Measurements from ENCODE around the gene SURF4. TPM values are rescaled to one million over a fixed set of nuclear protein-coding genes. Genes with fewer than 3 reads are reported as not detected.

SURF4 gene
- total and polyA plus RNA-seq, 2 of the 13 experiments (the other 11 are each of a cell fraction or from before 2014, with no cell fraction given) = 220 to 265 TPM

DNA sequence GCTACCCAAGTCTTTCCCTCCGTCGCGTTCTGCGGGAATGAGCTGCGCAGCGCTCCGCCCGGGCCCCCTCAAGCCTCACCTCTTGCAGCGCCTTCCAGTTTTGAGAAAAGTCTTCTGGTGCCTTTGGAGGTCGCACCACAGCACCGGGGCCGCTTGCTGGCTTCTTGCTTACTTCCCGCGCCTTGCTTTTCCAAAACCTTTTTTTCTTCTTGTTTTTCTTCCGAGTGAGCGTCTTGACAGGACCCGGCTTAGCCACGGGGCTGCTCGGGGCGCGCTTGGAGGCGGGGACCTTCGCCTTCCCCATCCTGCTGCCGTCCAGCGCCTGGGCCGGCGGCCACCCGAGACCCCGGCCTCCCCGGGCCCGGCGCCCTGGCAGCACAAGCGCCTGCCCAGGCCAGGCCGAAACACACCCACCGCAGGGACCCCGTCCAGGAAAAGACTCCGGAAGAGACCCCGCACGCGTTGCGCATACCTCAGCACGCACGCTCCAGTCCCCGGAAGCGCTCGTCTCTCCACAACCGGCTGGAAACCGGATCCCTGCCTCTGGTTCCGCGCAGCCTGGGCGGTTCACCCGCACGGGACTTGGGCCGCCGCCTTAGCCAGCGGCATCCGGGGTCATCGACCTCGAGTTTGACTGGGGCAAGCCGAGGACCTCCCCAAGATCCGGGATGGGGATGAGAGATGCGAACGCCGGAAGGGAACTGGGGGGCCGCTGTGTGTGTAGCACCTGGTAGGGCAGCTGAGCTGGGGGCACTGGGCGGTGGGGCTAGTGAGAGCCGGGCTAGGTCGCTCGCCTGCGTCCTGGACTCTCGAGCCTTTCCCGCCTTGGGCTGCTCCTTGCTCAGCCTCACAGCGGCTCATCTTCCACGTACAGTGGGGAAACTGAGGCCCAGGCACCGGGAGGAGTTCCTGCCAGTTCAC is 41.9 kb upstream of the SURF4 start, which contains the start of gene REXO4 (continued):
- TF ChIP-seq ZNF619 (CRISPR knock-in tag; IDR thresholded peaks at IDR 0.05) (peak; percentile 79; the same call in 1 of the 2 replicates), ARID2 (CRISPR knock-in tag; IDR thresholded peaks at IDR 0.05; ENCODE audit: borderline replicate concordance) (no peak), ZNF709 (CRISPR knock-in tag; IDR thresholded peaks at IDR 0.05) (peak; percentile 34; the same call in 1 of the 2 replicates), ZNF30 (CRISPR knock-in tag; IDR thresholded peaks at IDR 0.05) (0 out of 2 replicates have a peak, but pooled peaks have one; percentile 61), ZNF670 (CRISPR knock-in tag; IDR thresholded peaks at IDR 0.05; ENCODE audit: borderline replicate concordance) (peak; percentile 98), NCOA5 (CRISPR knock-in tag; IDR thresholded peaks at IDR 0.05) (peak; percentile 30; the same call in 1 of the 2 replicates), ZSCAN30 (CRISPR knock-in tag; IDR thresholded peaks at IDR 0.05) (no peak), SRSF1 (optimal IDR thresholded peaks at IDR 0.05; ENCODE audit: low read depth, low read length) (peak; percentile 63), ZNF570 (CRISPR knock-in tag; IDR thresholded peaks at IDR 0.05; ENCODE audit: borderline replicate concordance) (no peak), SP4 (CRISPR knock-in tag; IDR thresholded peaks at IDR 0.05) (peak; percentile 87), ATAD3A (CRISPR knock-in tag; IDR thresholded peaks at IDR 0.05) (no peak), MED1 (CRISPR knock-in tag; IDR thresholded peaks at IDR 0.05) (peak; percentile 88)
- TF ChIP-seq, protein P1, sequence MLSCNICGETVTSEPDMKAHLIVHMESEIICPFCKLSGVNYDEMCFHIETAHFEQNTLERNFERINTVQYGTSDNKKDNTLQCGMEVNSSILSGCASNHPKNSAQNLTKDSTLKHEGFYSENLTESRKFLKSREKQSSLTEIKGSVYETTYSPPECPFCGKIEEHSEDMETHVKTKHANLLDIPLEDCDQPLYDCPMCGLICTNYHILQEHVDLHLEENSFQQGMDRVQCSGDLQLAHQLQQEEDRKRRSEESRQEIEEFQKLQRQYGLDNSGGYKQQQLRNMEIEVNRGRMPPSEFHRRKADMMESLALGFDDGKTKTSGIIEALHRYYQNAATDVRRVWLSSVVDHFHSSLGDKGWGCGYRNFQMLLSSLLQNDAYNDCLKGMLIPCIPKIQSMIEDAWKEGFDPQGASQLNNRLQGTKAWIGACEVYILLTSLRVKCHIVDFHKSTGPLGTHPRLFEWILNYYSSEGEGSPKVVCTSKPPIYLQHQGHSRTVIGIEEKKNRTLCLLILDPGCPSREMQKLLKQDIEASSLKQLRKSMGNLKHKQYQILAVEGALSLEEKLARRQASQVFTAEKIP (CRISPR knock-in tag; IDR thresholded peaks at IDR 0.05; ENCODE audit: borderline replicate concordance) = no peak
- TF ChIP-seq, protein P2, sequence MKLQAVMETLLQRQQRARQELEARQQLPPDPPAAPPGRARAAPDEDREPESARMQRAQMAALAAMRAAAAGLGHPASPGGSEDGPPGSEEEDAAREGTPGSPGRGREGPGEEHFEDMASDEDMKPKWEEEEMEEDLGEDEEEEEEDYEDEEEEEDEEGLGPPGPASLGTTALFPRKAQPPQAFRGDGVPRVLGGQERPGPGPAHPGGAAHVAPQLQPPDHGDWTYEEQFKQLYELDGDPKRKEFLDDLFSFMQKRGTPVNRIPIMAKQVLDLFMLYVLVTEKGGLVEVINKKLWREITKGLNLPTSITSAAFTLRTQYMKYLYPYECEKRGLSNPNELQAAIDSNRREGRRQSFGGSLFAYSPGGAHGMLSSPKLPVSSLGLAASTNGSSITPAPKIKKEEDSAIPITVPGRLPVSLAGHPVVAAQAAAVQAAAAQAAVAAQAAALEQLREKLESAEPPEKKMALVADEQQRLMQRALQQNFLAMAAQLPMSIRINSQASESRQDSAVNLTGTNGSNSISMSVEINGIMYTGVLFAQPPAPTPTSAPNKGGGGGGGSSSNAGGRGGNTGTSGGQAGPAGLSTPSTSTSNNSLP (IDR thresholded peaks at IDR 0.05; ENCODE audit: low read depth, low read length) = no peak
- TF ChIP-seq, protein P3, sequence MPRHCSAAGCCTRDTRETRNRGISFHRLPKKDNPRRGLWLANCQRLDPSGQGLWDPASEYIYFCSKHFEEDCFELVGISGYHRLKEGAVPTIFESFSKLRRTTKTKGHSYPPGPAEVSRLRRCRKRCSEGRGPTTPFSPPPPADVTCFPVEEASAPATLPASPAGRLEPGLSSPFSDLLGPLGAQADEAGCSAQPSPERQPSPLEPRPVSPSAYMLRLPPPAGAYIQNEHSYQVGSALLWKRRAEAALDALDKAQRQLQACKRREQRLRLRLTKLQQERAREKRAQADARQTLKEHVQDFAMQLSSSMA (CRISPR knock-in tag; IDR thresholded peaks at IDR 0.05) = peak; percentile 46; the same call in 1 of the 2 replicates
- TF ChIP-seq, protein P4, sequence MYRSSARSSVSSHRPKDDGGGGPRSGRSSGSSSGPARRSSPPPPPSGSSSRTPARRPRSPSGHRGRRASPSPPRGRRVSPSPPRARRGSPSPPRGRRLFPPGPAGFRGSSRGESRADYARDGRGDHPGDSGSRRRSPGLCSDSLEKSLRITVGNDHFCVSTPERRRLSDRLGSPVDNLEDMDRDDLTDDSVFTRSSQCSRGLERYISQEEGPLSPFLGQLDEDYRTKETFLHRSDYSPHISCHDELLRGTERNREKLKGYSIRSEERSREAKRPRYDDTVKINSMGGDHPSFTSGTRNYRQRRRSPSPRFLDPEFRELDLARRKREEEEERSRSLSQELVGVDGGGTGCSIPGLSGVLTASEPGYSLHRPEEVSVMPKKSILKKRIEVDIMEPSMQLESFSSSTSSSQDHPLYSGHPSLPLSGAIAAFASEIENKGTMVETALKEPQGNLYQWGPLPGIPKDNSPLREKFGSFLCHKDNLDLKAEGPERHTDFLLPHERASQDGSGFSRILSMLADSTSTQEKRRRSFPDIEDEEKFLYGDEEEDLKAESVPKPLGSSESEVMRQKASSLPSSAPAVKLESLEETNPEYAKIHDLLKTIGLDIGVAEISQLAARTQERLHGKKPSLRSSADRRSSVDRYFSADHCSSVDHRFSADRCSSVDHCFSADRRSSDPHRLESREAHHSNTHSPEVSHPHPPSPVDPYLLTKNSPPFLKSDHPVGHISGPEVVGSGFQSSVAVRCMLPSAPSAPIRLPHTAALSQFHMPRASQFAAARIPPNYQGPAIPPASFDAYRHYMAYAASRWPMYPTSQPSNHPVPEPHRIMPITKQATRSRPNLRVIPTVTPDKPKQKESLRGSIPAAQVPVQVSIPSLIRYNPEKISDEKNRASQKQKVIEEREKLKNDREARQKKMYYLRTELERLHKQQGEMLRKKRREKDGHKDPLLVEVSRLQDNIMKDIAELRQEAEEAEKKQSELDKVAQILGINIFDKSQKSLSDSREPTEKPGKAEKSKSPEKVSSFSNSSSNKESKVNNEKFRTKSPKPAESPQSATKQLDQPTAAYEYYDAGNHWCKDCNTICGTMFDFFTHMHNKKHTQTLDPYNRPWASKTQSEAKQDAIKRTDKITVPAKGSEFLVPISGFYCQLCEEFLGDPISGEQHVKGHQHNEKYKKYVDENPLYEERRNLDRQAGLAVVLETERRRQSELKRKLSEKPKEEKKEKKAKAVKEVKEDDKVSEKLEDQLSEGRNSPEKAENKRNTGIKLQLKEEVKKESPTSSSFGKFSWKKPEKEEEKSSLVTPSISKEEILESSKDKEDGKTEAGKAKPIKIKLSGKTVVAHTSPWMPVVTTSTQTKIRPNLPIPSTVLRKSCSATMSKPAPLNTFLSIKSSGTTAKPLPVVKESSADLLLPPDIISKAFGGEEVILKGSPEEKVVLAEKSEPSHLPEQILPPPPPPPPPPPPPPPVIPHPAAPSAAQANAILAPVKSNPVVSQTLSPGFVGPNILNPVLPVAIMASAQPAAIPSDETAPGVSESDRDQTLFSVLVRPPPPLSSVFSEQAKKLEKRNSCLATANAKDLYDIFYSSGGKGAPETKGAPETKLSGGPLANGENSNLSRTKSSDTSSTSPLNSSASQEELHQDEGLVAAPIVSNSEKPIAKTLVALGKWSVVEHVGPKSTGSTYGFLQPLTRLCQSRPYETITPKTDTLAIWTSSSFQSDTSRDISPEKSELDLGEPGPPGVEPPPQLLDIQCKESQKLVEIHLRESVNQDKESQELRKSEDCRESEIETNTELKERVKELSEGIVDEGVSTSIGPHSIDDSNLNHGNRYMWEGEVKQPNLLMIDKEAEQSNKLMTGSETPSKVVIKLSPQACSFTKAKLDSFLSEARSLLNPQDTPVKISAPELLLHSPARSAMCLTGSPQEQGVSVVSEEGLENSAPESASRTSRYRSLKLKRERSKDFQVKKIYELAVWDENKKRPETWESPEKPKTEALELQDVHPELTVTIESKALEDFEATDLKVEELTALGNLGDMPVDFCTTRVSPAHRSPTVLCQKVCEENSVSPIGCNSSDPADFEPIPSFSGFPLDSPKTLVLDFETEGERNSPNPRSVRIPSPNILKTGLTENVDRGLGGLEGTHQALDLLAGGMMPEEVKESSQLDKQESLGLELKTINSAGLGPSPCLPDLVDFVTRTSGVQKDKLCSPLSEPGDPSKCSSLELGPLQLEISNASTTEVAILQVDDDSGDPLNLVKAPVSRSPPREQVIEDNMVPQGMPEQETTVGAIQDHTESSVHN (CRISPR knock-in tag; IDR thresholded peaks at IDR 0.05) = no peak
